Activated CD8-positive, alpha-beta T cell treated with anti-CD3 and anti-CD28 coated beads for 36 hours (primary cell): ENCODE results near the gene IFNA13. TPM values are rescaled to one million over a fixed set of nuclear protein-coding genes. Genes with fewer than 3 reads are reported as not detected.

Experiments used
- ATAC-seq: fragments of 200-7000 bp; cut with Tn5 transposase; one replicate; pipeline ENCODE4 v1.10.0; 2021; ENCODE audit warnings: mild to moderate bottlenecking, moderate library complexity
- CTCF ChIA-PET: fragments of 350-600 bp; sonication (Branson Sonifier 250); formaldehyde crosslinking; loops from one replicate; lab custom pipeline; 2021; ENCODE audit warnings: antibody characterized with exemption; lab: Charles Lee
- POLR2A ChIA-PET: fragments of 350-600 bp; sonication (Branson Sonifier 250); formaldehyde crosslinking; loops from one replicate; lab custom pipeline; 2021; ENCODE audit warnings: antibody characterized with exemption; lab: Charles Lee
- DNase-seq: peaks from one replicate; pipeline ENCODE4 v3.0.0-alpha.2; 2020
- H3K27ac Mint-ChIP-seq: one replicate; pipeline ENCODE4 v1.8.0; 2021; ENCODE audit warnings: mild to moderate bottlenecking, mixed read lengths
- H3K27me3 Mint-ChIP-seq: one replicate; pipeline ENCODE4 v1.8.0; 2021; ENCODE audit warnings: mixed read lengths
- H3K36me3 Mint-ChIP-seq: one replicate; pipeline ENCODE4 v1.8.0; 2021; ENCODE audit warnings: low read depth, mixed read lengths
- H3K4me1 Mint-ChIP-seq: one replicate; pipeline ENCODE4 v1.8.0; 2021; ENCODE audit warnings: low read depth, mixed read lengths
- H3K4me3 Mint-ChIP-seq: one replicate; pipeline ENCODE4 v1.8.0; 2021; ENCODE audit warnings: mild to moderate bottlenecking, moderate library complexity, mixed read lengths
- H3K9me3 Mint-ChIP-seq: one replicate; pipeline ENCODE4 v1.8.0; 2021; ENCODE audit warnings: mixed read lengths
- CTCF ChIP-seq: fragments of 200-600 bp; IDR thresholded peaks from one replicate; pipeline ENCODE4 v1.8.0; 2022; ENCODE audit warnings: antibody characterized with exemption, mild to moderate bottlenecking
- intact Hi-C: fragments of 100-400 bp; cut with micrococcal nuclease; formaldehyde crosslinking; loops from one replicate; pipeline ENCODE4 v1.10.0; 2022
- total RNA-seq, 2 experiments: library from RNA; stranded (reverse); gene quantifications; one replicate each; pipeline ENCODE4 v1.2.3, GENCODE V29; 2021

Gene IFNA13
- not detected for total RNA-seq

GRCh38 chr9:21367957-21368356, at the start of gene IFNA13:
Gene IFNA13 (minus strand): TSS chr9:21368057. CDS start chr9:21368010, 47 bp downstream.
- intact Hi-C loops, result no loop called here
- H3K4me1 Mint-ChIP-seq, result no peaks in the 10 kb centered on the region
- peaks cover 19% of the 10 kb centered on the region for H3K27me3 Mint-ChIP-seq
- no peak within 1 kb of the TSS for H3K4me3 Mint-ChIP-seq
- DNase-seq (no peak), ATAC-seq (no peak)
- no peak within 1 kb of the TSS for H3K27ac Mint-ChIP-seq
- H3K9me3 Mint-ChIP-seq, result no peaks in the 10 kb centered on the region
- no peaks in the 10 kb centered on the region for H3K36me3 Mint-ChIP-seq
- CTCF ChIA-PET, result no interaction called here
- POLR2A ChIA-PET, result no interaction called here
- TF ChIP-seq CTCF, result no peak

- CTCF ChIA-PET, result interaction anchor here (1.0 to 1.5 kb wide), 3 partner anchors 20 to 220 kb away, joined by 3 to 4 read pairs (median 4); no protein-coding TSS in a partner anchor
- no peak for TF ChIP-seq CTCF
- Mint-ChIP-seq H3K9me3 (no peaks in the 10 kb centered on the region), H3K36me3 (no peaks in the 10 kb centered on the region), H3K27ac (no peak overlapping the region), H3K4me3 (no peak overlapping the region), H3K4me1 (no peaks in the 10 kb centered on the region), H3K27me3 (peaks cover 3% of the 10 kb centered on the region)
- intact Hi-C loops, result no loop called here
- no peak for ATAC-seq
- POLR2A ChIA-PET, result no interaction called here
- no peak for DNase-seq
Observed at GRCh38 chr9:21415493-21416267, 47.8 kb upstream of the IFNA13 start.

- H3K27ac Mint-ChIP-seq, result no peak overlapping the region
- H3K36me3 Mint-ChIP-seq, result no peaks in the 10 kb centered on the region
- POLR2A ChIA-PET, result interaction anchor here (0.6 kb wide), 1 partner anchor 102 kb away, joined by 3 read pairs; no protein-coding TSS in a partner anchor
- DNase-seq, result no peak
- no peaks in the 10 kb centered on the region for H3K4me1 Mint-ChIP-seq
- intact Hi-C loops, result no loop called here
- CTCF ChIA-PET, result interaction anchor here (0.7 to 1.7 kb wide), 6 partner anchors 11 to 88 kb away, joined by 4 to 6 read pairs (median 4); no protein-coding TSS in a partner anchor
- no peak overlapping the region for H3K4me3 Mint-ChIP-seq
- H3K9me3 Mint-ChIP-seq, result no peaks in the 10 kb centered on the region
- no peak for ATAC-seq
- TF ChIP-seq CTCF, result no peak
- peaks cover 3% of the 10 kb centered on the region for H3K27me3 Mint-ChIP-seq
Observed at GRCh38 chr9:21414220-21414940, 46.5 kb upstream of the IFNA13 start.

- DNase-seq, result peak; percentile 17
- H3K27me3 Mint-ChIP-seq, result peaks cover 3% of the 10 kb centered on the region
- peak; percentile 36 for TF ChIP-seq CTCF
- intact Hi-C loops, result no loop called here
- H3K27ac Mint-ChIP-seq, result no peak overlapping the region
- ATAC-seq, result peak; percentile 62
- H3K36me3 Mint-ChIP-seq, result no peaks in the 10 kb centered on the region
- POLR2A ChIA-PET, result no interaction called here
- no peaks in the 10 kb centered on the region for H3K4me1 Mint-ChIP-seq
- CTCF ChIA-PET, result interaction anchor here (1.4 to 1.7 kb wide), 6 partner anchors 11 to 87 kb away, joined by 4 to 6 read pairs (median 4); no protein-coding TSS in a partner anchor
- no peaks in the 10 kb centered on the region for H3K9me3 Mint-ChIP-seq
- H3K4me3 Mint-ChIP-seq, result no peak overlapping the region
Observed at GRCh38 chr9:21413624-21414023, 45.8 kb upstream of the IFNA13 start.
